NCI-H146 treated with DMSO at 0.1 percent for 48 hours (cell line): ENCODE data around the gene CD44.

ENCODE experiments used
- DNase-seq: peaks from one replicate; lab custom pipeline; 2025; ENCODE audit not compliant: unreplicated experiment; lab: John Stamatoyannopoulos, UW

Gene CD44

DNA sequence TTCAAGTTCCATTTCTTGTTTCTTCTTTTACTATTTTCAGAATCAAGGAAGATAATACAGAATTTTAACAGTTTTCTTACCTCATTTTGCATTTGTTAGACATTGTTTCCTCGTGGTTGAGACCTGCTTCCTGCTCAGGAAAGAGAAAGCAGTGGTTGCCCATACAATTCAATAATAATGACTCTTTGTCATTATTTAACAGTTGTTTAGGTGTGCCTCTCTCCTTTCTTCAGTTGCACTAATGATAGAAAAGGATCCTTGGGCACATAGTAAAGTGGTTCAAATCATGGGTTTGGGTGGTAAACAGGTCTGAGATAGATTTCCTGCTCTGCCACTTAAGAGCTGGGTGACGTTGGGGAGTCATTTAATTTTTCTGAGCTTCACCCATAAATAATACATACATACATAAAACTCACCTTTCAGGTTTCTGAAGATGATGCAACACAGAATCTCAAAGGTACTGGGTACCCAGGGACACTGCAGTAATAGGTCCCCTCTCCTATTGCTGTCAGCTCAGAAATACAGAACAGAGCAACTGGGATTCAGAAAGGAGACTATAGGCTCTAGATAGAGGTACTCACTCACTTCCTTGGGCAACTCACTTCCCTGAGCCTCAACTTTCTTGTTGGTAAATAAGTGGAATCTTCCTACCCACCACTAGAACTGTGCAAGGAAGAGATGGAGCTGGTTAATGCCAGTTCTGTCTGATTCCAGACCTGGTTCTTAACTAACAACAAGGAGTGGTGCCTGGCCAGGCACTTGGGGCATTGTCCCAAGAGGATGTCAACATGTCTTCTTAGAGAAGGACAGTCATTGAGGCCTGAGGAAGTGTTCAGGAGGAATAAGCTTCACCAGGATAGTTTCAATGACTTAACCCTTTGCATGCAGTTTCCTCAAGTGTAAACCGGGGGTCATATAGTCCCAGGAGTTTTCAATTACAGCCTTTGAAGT lies 34.9 kb downstream of the CD44 start:
- no peak for DNase-seq

DNA sequence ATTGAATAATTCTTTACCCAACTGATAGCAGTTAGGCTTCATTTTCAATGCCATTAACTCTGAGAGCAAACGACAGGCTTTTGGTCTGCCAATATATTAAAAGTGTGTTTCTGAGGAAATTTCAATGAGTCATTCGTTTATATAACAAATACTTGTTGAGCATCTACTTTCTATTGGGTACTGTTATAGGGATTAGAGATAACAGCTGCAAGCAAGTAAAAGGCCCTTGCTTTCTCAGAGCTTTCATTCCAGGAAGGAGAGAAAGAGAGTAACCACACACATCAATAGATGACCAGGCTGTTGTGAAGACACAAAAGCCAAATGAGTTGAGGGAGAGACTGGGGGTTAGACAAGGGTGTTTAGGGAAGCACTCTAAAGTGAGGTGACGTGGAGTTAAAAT lies 35.7 kb downstream of the CD44 start:
- DNase-seq = no peak

DNA sequence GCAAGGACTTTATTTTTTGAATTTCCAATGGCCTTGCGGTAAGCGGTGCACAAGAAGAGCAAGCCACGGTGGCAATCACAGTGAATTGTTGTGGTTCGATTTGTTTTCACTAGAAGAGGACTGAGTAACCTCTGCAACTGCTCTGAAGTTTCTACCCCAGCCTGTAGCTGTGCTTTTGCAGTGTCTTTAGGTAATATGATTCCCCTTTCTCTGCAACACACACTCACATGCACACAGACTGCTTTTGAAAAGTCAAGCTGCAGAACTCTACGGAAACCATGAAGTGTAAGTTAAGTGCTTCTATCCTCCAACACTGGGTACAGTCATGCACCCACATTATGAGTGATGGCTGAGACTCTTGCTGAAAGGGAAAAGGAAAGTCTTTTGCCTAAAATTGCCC lies 38.4 kb downstream of the CD44 start:
- DNase-seq = no peak

DNA sequence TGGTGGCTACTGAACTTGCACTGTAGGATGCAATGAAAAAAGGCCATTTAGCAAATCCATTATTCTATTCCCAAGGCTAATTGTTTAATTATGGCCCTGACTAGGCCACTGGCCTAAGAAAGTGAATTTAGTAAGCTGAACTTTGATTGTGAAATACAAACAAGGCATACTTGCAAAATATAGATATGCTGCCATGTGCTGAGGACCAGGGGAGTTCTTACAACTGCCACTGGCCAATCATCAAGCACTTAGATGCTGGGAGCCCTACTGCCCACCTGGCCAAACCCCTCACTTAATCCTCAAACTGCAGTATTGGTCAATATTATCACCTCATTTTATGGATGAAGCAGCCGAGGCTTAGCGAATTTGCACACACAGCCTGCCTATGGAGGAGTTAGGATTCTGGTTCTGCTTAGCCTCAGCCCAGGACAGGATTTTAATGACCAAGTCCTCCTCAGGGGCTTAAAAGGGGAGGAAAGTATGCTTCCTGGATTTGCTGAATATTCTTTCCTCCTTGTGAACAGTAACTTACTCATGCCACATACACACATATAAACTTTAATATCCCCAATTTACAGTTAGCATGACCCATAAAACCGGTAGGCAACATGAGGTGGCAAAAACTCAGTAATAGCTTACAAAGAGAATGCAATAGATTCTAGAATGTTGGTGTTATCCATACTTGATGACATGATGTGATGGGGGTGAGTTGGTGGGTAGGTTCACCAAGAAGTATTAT lies 39.3 kb downstream of the CD44 start:
- no peak for DNase-seq

DNA sequence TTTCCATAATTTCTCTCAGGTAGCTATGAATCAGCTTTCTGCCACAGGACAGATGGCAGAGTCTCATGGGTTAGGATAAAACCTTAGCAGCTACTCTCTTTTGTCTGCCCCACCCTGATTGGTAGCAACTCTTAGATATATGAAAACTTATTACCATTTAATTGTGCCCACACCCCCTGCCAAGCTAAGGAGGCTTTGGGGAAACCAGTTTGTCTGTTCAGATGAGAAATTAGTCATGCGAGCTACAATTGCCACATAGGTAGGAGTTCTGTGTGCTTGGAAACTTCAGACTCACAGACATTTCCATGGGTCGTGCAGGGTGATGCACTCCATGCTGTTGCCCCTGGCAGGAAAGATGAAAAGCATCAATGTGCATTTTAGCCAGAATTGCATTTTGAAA lies 39.9 kb downstream of the CD44 start:
- DNase-seq = no peak

DNA sequence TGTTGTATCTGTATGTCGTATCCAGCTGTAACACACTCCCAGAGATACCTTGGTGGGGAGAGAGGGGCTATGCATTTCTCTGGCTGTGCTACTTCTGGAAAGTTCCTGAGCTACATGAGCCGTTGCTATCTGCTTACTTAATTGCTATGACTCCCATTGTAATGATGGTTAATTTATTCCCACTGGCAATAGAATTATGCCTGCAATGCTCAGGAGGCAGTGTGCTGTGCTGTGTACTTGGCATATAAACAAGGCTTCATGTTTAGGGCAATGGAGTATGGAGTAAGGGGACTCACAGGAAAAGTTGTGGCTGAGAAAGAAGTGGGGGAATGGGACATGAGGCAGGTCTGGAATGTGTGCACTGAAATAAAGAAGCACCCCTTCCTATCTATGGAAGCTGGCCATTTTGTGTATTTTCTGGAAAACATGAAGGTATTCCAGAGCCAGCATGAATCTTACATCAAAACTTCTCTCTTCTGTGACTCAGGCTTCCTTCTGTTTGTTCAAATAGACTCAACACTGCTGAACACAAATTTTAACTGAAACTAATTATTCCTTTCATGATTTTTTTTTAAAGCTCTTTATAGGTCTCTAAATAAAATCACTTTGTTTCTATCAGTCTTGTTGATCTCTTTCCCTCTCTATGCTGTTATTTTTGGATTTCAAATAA lies 40.6 kb downstream of the CD44 start:
- DNase-seq = no peak

DNA sequence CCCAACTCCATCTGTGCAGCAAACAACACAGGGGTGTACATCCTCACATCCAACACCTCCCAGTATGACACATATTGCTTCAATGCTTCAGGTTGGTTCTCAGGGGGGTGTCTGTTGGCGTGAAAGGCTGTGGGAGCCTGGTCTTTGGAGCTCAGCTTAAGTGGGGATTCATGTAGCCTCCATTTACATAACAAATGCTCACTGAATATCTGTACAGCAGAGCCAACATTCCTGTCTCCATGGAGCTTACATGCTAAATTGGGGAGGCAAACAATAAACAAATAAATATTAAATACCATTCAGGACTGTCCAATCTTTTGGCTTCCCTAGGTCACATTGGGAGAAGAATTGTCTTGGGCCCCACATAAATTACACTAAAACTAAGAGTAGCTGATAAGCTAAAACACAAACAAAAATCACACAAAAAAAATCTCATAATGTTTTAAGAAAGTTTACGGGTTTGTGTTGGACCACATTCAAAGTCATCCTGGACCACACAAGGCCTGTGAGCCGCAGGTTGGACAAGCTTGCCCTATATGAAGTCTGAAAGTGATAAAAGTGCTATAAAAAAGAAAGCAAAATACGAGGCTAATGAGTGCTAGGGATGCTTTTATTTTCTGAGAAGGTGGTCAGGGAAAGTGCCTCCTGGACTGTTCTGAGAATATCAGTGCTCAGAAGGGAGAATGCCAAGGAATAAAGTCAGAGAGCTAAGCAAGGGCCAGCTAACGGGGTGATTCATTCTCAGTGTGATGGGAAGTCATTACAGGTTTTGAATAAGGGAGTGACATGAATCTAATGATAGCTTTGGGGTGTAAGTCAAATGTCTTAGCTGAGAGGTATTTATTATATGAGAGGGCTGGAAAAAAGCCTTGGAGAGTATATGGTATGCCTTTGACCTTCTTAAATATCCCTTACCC lies 41.6 kb downstream of the CD44 start:
- no peak for DNase-seq

DNA sequence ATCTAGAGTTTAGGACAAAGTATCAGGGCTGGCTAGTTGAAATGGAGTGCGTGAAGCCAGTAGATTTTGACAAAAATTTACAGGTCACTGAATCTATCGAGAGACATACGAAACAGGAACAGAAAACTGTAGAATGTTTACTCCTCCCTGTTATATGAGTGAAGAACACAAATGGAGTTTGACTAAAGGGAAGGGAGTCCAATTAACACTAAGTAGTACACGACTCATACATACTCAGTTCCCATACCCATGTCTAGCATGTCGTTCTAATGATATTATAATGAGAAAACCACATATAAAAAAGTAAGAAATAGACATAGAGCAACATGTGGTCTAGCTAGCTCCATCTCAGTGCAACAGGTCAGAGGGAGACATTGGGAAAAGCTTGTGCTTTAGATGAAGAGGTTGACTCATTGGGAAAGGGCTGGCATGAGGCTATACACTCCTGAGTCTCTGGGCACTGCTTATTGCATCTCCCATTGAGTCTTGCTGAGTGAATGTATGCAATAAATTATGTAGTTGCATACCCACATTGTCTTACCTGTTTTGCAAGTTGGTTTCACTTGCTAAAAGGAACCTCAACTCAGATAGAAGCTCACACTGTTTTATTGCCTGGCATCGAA lies 43.5 kb downstream of the CD44 start:
- no peak for DNase-seq

DNA sequence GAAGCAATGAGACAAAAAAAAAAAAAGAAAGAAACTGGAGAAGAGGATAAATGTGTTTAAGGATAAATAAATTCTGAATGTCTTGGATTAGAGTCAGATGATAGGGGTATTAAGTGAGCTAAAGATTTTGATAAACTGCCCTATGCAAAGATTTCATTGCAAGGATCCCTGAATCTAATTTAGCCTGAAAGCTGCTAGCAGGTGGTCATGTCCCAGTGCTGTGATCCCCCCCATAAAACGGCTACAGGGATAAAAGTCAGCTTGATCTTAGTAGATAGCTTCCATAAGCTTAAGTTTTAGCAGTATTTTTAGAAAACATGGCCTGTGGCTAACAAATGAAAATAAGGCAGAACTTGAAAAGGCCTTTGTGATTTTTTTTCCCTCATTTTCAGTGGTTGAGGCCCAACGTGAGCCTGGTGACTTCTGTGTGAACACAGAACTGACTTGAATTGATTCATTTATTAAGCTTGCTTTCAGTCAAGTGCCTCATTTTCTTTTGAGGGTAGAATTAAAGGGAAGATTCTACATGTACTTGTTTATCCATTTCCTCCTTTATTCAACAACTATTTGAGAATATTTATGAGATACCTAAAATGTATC lies 44.5 kb downstream of the CD44 start:
- no peak for DNase-seq

DNA sequence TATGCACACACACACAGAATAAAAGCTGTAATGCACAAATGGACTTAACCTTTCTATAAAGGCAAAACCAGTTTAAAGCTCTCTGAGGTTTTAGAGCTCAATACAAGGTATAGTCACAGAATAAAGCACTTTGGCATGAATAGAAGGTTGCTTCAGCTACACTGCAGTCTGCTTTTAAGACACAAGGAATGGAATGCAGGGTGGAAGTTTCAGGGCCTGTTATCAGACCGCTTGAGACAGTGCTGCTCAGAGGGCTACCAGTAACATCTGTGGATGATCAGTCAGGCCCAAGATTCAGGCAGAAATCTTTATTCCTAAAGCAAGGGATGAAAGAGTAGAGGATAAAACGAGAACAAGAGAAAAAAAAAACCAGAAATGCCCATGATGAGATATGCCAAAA lies 46.7 kb downstream of the CD44 start:
- no peak for DNase-seq

DNA sequence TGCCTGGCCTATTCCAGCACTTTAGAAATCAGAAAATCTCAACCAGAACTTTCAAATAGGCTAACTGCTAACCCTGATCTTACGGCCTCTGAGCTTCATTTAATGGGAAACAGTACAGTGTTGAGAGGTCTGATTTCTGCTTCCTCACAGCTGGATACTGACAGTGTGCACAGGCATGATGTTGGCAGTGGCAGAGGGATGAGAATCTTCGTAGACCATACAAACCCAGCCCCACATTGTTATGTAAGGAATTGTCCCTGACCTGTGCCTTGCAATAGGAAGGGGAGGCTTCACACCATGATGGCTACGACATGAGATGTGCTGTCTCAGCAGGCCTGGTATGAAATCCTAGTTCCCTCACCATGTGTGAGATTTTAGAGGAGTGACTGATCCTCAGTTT lies 49.0 kb downstream of the CD44 start:
- DNase-seq = no peak

DNA sequence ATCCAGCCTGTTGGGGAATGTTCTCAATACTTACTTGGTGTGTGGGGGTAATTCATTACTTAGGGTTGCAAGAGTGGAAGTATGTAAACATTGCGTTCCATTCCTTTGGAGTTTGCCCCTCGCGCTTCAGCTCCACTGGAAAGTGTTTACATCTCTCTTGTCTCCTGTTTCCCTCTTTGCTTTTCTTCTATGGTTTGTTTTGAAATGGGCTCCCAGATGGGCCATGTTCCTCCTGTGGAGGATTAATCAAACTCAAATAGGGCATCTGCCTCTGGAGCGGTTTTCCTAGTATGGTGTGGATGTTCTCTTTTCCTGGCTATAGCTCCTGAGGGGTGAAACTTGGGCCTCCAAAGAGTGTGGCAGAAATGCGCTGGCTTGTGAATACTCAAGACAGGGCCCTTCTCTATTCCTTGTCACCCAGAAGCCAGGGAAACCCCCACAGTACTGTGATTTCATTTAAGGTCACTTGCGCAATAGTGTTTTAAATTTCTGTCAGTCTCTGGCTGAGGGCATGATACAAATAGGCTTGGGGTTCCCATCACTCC lies 51.9 kb downstream of the CD44 start:
- DNase-seq = no peak

DNA sequence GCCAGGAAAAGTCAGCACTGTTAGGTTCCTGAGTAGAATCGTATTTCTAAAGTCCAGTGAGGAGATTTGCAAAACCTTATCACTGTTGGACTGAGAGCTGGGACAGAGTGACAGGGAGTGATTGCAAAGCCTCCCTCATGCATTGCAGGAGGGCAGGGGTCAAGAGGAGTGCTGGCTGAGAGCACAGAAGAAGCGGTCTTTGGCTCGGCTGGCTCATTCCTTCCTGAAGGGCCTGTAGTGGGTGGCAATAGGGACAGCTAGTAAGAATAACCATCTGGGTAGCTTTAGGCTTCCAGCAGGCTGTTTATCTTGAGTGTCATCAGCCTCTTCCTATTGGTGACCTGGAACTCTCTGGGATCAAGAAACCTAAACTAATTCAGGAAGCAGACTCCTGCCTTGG lies 53.4 kb downstream of the CD44 start:
- no peak for DNase-seq

DNA sequence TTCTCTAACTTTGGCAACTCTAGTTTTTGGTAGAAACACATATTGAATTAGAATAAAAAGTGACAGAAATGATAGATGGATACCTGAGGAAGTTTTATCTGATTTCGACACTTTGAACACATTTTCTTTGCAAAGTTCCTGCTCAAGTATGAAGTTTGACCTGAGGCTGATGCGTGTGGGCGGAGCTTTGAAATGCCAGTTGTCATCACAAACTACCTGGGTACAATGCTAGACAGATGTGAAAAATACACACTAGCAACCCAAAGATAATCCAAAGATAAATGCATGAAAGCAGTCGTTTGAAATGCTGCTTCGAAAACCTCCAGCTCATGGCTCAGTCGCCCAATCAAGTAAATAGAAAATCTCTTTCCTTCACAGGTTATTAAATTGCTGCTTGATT lies 54.8 kb downstream of the CD44 start:
- DNase-seq = no peak

DNA sequence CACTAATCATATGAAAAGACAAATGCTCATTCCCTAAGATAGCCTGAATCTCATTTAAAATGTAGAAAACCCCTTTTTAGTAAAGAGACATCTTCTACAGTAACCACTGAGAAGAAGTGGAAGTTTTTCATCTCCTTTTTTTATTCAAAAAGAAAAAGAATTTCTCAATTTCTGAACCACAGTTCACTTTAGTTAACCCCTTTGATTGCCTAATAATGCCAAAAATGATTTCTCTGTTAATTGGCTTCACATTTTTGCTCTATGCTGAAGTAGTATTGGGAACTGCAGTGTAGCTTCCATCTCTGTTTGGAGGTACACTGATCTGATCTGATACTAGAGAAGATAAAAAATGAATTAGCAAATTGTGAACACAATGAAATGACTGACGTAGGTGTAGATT lies 58.3 kb downstream of the CD44 start:
- no peak for DNase-seq

DNA sequence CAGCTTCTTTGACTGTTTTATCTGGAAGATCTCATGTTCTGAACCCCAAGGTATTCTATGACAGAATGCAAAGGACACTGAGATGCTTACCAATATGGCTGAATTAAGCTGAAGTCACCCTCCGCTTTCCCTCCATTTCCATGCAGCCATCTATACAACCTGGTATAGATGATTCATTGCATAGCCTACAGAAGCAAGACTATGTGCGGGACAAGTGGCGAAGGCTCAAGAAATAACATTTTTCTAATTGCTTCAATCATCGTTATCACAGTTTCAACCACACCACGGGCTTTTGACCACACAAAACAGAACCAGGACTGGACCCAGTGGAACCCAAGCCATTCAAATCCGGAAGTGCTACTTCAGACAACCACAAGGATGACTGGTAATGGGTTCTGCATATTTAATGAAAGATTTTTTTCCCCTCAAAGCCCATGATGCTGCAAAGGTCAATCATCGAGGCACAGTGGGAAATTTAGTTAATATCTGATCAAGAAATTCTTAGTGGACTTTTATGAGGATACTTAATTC lies 61.9 kb downstream of the CD44 start:
- DNase-seq = no peak

DNA sequence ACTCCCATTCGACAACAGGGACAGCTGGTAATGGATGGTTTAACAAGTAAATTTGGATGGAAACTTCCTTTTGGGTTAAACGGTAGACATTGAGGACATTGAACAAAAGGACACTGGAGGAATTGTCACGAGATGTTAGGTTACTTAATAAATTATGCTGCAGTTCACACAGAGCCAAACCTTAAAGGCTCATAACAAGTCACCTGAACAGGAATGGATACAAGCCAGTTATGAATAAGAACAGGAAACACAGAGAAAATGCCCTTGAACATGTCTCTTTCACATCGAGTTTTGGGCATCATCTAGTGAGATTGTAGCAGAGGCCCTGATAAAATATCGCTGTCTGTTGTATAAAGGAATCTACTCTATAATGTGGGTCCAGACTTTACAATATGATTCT lies 65.6 kb downstream of the CD44 start:
- no peak for DNase-seq

DNA sequence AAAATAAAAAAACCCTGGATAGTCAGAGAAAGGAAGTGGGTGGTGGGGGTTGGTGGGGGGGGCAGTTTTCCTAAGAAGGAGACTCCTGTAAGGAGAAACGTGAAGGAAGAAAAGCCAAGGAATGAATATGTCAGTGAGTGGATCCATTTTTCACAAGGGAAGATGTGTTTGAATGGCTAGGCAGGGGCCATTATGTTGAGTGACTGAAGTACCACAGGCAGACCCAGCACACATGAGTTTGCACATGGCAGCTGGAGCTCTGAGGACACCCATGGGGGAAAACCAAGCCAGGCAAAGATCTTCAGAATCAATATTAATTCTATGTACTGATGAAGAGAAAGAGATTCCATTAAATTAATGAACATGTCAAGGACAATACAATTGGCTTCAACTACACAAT lies 67.6 kb downstream of the CD44 start:
- DNase-seq = no peak
